ENCODE measurements around the gene TFAP2C.

The TFAP2C gene

GRCh38 chr20:56605261-56605996 lies 23.7 kb upstream of the TFAP2C start:
- no peak for ATAC-seq
- TF ChIP-seq ZNF8 (CRISPR knock-in tag; IDR thresholded peaks at IDR 0.05) (no peak), ZNF70 (CRISPR knock-in tag; IDR thresholded peaks at IDR 0.05) (no peak), PATZ1 (CRISPR knock-in tag; IDR thresholded peaks at IDR 0.05; ENCODE audit: borderline replicate concordance) (no peak), TOX (CRISPR knock-in tag; IDR thresholded peaks at IDR 0.05; ENCODE audit: borderline replicate concordance) (no peak), ZFP3 (CRISPR knock-in tag; IDR thresholded peaks at IDR 0.05) (no peak), BACH2 (CRISPR knock-in tag; IDR thresholded peaks at IDR 0.05; ENCODE audit: borderline replicate concordance) (no peak), POU6F1 (CRISPR knock-in tag; IDR thresholded peaks at IDR 0.05; ENCODE audit: borderline replicate concordance, low read depth) (no peak), CSDC2 (CRISPR knock-in tag; IDR thresholded peaks at IDR 0.05) (no peak), ZFP30 (CRISPR knock-in tag; IDR thresholded peaks at IDR 0.05) (no peak), TCF4 (CRISPR knock-in tag; IDR thresholded peaks at IDR 0.05; ENCODE audit: borderline replicate concordance) (no peak), TSHZ2 (CRISPR knock-in tag; IDR thresholded peaks at IDR 0.05) (no peak), SNAI2 (CRISPR knock-in tag; IDR thresholded peaks at IDR 0.05) (no peak), PPARA (CRISPR knock-in tag; IDR thresholded peaks at IDR 0.05; ENCODE audit: borderline replicate concordance) (no peak), ZNF565 (CRISPR knock-in tag; conservative IDR thresholded peaks at IDR 0.05; ENCODE audit: low read depth) (no peak), CSRNP3 (CRISPR knock-in tag; IDR thresholded peaks at IDR 0.05) (no peak)

- ATAC-seq = no peak
- TF ChIP-seq POU6F1 (CRISPR knock-in tag; IDR thresholded peaks at IDR 0.05; ENCODE audit: borderline replicate concordance, low read depth) = no peak
- TF ChIP-seq GLIS3 (CRISPR knock-in tag; IDR thresholded peaks at IDR 0.05) = no peak
- TF ChIP-seq SNAI2 (CRISPR knock-in tag; IDR thresholded peaks at IDR 0.05) = no peak
Observed at GRCh38 chr20:56606174-56606945, 22.7 kb upstream of the TFAP2C start.

GRCh38 chr20:56607061-56607704 lies 21.9 kb upstream of the TFAP2C start:
- no peak for ATAC-seq
- TF ChIP-seq TSHZ2 (CRISPR knock-in tag; IDR thresholded peaks at IDR 0.05) = no peak
- no peak for TF ChIP-seq CREB5 (CRISPR knock-in tag; IDR thresholded peaks at IDR 0.05; ENCODE audit: low read depth)
- TF ChIP-seq POU6F1 (CRISPR knock-in tag; IDR thresholded peaks at IDR 0.05; ENCODE audit: borderline replicate concordance, low read depth) = no peak
- no peak for TF ChIP-seq ESRRG (CRISPR knock-in tag; IDR thresholded peaks at IDR 0.05)
- TF ChIP-seq ZNF8 (CRISPR knock-in tag; IDR thresholded peaks at IDR 0.05) = no peak
